ENCODE results near the gene TRPM2.

TRPM2 gene

DNA sequence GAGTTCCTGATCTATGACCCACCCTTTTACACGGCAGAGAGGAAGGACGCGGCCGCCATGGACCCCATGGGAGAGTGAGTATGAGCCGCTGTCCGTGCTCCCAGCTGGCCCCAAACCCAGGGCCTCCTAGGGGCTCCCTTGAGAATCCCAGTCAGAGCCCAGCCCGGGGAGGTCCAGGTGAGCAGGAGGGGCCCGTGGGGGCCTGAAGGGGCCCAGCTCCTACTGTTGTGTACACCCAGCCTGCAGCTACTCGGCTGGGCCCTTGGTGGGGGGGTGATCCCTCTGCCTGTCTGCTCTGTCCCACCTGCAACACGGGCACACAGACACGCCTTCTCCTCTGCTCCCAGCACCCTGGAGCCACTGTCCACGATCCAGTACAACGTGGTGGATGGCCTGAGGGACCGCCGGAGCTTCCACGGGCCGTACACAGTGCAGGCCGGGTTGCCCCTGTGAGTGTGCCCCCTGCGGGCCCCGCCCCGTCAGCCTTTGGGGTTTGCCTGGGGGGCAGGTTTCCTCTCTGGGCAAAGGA, 73.3 kb downstream of the TRPM2 start:
- H3K36me3 ChIP-seq = no peaks in the 10 kb centered on the region
- H3K27ac ChIP-seq = no peak overlapping the region
- no peak overlapping the region for H3K4me3 ChIP-seq (ENCODE audit: low read depth, low read length)
- DNase-seq = no peak
- H3K9me3 ChIP-seq (ENCODE audit: severe bottlenecking) = peaks cover 18% of the 10 kb centered on the region
- no peak for TF ChIP-seq CTCF (IDR thresholded peaks at IDR 0.05; ENCODE audit: low read depth, low read length)
- H3K27me3 ChIP-seq (ENCODE audit: insufficient read depth, low read depth, severe bottlenecking) = no peaks in the 10 kb centered on the region

DNA sequence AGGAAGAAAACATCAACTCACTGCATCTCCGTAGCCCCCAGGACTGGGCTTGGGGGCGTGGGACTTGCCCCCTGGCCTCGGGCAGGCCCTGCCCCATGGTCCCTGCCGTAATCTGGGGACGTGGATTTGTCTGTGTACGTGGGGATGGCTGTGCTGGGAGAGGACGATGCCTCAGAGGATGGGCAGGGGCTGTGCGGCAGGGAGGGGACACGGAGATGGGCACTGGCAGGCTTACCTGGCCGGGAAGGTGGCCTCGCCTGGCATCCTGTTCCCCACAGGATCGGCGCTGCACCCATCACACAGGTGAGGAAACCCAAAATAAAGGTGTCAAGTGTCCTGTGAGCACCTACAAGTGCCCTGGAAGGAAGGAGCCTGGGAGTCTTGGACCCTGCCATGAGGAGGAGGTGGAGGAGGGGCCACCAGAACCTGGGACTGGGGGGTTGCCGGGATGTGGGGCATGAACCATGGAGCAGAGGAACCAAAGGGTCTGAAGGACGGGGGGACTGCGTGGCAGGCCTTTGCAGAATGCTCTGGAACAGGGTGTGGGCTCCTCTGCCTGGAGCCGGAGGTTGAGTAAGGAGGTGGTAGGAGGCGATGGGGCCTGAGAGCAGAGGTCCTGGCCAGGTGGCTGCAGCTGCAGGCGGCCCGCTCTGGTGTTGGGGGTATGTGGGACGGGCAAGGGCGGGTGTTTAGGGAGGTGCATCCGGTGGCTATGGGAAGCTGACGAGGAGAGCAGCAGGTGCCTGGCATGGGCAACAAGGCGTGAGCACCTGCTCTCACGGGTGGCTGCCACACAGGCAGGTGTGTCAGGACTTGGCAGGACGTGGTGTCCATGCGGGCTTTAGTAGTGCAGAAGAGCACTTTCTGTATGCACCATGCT, 74.1 kb downstream of the TRPM2 start:
- Histone ChIP-seq H3K9me3 (ENCODE audit: severe bottlenecking) (peaks cover 19% of the 10 kb centered on the region), H3K27me3 (ENCODE audit: insufficient read depth, low read depth, severe bottlenecking) (no peaks in the 10 kb centered on the region), H3K27ac (no peak overlapping the region), H3K36me3 (no peaks in the 10 kb centered on the region), H3K4me3 (ENCODE audit: low read depth, low read length) (no peak overlapping the region)
- no peak for DNase-seq
- no peak for TF ChIP-seq CTCF (IDR thresholded peaks at IDR 0.05; ENCODE audit: low read depth, low read length)

DNA sequence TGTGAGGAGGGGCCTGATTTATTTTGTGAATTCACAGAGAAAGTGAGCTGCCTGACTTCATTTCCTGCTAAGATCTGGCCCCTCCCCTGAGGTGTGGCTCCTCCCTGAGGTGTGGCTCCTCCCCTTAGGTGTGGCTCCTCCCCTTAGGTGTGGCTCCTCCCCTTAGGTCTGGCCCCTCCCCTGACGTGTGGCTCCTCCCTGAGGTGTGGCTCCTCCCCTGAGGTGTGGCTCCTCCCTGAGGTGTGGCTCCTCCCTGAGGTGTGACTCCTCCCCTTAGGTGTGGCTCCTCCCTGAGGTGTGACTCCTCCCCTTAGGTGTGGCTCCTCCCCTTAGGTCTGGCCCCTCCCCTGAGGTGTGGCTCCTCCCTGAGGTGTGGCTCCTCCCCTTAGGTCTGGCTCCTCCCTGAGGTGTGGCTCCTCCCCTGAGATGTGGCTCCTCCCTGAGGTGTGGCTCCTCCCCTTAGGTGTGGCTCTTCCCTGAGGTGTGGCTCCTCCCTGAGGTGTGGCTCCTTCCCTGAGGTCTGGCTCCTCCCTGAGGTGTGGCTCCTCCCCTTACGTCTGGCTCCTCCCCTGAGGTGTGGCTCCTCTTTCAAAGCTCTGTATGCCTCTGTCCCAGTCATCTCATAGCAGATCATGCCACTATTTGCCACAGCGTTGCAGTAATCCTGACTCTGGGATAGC, 75.0 kb downstream of the TRPM2 start:
- TF ChIP-seq CTCF (IDR thresholded peaks at IDR 0.05; ENCODE audit: low read depth, low read length) = no peak
- H3K9me3 ChIP-seq (ENCODE audit: severe bottlenecking) = peaks cover 19% of the 10 kb centered on the region
- DNase-seq = peak; percentile 27
- no peak overlapping the region for H3K27ac ChIP-seq
- no peak overlapping the region for H3K4me3 ChIP-seq (ENCODE audit: low read depth, low read length)
- H3K27me3 ChIP-seq (ENCODE audit: insufficient read depth, low read depth, severe bottlenecking) = no peaks in the 10 kb centered on the region
- H3K36me3 ChIP-seq = no peaks in the 10 kb centered on the region

DNA sequence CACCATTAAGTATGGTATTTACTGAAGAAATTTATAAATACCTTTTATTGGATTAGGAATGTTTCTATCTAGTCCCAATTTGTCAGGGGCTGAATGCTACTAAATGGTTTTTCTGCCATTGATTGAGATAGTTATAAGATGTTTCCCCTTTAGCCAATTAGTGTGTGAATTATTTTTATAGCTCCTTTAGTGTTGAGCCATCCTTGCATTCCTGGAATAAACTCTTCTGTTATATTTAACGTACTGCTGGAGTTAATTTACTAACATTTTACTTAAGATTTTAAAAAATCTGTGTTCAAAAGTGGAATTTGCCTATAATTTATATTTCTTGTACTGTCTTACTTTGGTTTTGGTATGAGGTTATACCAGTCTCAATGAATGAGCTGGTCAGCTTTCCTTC, 76.5 kb downstream of the TRPM2 start:
- H3K27me3 ChIP-seq (ENCODE audit: insufficient read depth, low read depth, severe bottlenecking) = no peaks in the 10 kb centered on the region
- peaks cover 19% of the 10 kb centered on the region for H3K9me3 ChIP-seq (ENCODE audit: severe bottlenecking)
- H3K36me3 ChIP-seq = no peaks in the 10 kb centered on the region
- no peak overlapping the region for H3K4me3 ChIP-seq (ENCODE audit: low read depth, low read length)
- no peak overlapping the region for H3K27ac ChIP-seq
- TF ChIP-seq CTCF (IDR thresholded peaks at IDR 0.05; ENCODE audit: low read depth, low read length) = no peak
- DNase-seq = no peak

DNA sequence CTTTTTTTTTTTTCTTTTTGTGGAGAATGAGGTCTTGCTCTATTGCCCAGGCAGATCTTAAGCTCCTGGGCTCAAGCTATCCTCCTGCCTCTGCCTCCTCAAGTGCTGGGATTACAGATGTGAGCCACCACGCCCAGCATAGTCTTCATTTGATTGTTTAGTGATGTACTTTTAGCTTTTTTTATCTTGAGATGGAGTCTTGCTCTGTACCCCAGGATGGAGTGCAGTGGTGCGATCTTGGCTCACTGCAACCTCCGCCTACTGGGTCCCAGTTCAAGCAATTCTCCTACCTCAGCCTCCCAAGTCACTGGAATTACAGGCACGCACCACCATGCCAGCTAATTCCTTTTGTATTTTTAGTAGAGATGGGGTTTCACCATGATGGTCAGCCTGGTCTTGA, 77.9 kb downstream of the TRPM2 start:
- peak; percentile 0 for DNase-seq
- H3K27me3 ChIP-seq (ENCODE audit: insufficient read depth, low read depth, severe bottlenecking) = no peaks in the 10 kb centered on the region
- no peak overlapping the region for H3K4me3 ChIP-seq (ENCODE audit: low read depth, low read length)
- H3K27ac ChIP-seq = no peak overlapping the region
- no peaks in the 10 kb centered on the region for H3K36me3 ChIP-seq
- peaks cover 19% of the 10 kb centered on the region for H3K9me3 ChIP-seq (ENCODE audit: severe bottlenecking)
- no peak for TF ChIP-seq CTCF (IDR thresholded peaks at IDR 0.05; ENCODE audit: low read depth, low read length)
